ENCODE data around the gene EIF4ENIF1.
"Not testable (repeated sequence)": the region's sequence is repeated elsewhere in the genome, so short reads cannot be mapped to it uniquely, and the experiment has no call there.

Gene EIF4ENIF1, protein sequence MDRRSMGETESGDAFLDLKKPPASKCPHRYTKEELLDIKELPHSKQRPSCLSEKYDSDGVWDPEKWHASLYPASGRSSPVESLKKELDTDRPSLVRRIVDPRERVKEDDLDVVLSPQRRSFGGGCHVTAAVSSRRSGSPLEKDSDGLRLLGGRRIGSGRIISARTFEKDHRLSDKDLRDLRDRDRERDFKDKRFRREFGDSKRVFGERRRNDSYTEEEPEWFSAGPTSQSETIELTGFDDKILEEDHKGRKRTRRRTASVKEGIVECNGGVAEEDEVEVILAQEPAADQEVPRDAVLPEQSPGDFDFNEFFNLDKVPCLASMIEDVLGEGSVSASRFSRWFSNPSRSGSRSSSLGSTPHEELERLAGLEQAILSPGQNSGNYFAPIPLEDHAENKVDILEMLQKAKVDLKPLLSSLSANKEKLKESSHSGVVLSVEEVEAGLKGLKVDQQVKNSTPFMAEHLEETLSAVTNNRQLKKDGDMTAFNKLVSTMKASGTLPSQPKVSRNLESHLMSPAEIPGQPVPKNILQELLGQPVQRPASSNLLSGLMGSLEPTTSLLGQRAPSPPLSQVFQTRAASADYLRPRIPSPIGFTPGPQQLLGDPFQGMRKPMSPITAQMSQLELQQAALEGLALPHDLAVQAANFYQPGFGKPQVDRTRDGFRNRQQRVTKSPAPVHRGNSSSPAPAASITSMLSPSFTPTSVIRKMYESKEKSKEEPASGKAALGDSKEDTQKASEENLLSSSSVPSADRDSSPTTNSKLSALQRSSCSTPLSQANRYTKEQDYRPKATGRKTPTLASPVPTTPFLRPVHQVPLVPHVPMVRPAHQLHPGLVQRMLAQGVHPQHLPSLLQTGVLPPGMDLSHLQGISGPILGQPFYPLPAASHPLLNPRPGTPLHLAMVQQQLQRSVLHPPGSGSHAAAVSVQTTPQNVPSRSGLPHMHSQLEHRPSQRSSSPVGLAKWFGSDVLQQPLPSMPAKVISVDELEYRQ

DNA sequence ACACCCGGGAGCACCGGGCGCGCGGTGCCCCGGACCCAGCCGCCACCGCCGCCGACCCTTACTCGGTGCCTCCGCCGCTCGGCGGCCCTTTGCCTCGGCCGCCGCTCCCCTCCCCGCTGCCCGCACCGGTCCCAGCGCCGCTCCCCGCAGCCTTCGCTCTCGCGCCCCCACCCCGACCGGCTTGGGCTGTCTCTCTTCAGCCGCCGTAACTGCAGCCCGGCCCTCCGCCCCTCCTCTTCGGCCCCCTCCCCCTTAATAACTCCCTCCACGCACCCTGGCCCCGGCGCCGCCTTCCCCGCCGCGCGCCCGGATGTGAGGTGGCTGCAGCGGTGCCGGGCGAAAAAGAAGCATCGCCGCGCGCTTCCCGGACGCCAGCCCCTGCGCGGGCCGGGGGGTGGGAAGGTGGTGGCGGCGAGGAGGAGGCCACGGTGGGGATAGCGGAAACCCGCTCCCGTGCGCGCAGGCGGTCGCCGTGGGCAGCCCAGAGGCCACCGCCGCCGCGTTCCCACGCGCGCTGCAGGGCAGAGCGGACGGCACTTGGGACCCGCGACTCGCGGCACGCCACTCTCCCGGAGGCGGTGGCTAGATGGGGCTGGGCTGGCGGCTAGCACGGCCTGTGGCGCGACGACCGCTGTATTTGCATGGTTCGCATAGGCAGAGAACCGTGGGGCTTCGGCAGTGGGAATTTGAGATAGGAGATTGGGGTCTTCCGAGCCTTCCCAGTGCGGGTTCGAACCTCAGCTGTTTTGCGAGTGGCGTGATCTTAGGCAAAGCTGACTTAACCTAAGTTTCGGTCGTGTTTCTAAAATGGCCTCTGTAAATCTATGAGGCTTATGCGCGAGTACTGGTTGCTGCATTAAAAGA is at the start of gene EIF4ENIF1:
Gene EIF4ENIF1, minus strand, starts transcription at position 211 of the 864 bp plus-strand sequence. CDS start 1,124 bp downstream, outside the sequence.
- DNase-seq (ENCODE audit: low read depth in 2 of 2): peak; percentile 76 to 83

DNA sequence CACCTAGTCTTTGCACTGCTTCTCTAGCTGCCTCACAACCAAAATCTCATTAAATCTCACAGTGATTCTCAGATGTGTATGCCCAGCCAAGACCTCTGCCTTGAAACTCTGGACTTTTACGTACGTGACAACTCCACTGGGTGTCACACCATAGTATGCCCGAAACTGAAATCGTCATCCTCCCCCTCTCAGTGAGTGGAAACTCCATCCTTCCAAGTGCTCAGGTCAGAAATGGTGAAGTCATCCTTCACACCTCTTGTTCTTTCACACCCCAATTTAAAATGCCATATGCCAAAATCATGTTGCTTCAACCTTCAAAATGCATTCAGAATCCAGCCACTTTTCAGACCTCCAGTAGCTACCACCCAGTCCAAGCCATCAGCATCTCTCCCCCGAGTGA is 49.2 kb upstream of the EIF4ENIF1 start:
- DNase-seq (ENCODE audit: low read depth in 2 of 2): no peak

DNA sequence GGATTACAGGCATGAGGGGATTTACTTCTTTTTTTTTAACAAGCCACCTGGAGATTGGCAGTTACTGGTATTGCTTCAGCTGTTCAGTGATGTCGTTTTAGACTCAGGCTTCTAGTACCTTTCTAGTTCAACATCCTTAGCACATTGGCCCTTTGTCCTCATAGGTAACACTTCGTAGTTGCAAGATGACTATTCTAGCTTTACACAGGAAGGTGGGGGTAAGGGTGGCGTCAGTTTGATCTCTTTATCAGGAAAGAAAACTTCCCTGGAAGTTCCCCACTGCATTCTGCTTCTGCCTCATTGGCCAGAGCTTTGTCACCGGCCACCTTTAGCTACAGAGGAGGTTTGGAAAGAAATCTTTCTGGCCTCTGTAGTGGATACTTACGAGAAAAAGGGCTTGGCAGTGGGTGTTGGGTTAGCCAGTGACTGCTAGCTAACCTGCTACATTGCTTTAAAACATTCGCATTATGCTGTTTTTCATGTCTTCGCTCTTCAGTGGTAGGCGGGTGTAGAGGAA is 47.4 kb upstream of the EIF4ENIF1 start:
- DNase-seq (ENCODE audit: low read depth in 2 of 2): no peak

DNA sequence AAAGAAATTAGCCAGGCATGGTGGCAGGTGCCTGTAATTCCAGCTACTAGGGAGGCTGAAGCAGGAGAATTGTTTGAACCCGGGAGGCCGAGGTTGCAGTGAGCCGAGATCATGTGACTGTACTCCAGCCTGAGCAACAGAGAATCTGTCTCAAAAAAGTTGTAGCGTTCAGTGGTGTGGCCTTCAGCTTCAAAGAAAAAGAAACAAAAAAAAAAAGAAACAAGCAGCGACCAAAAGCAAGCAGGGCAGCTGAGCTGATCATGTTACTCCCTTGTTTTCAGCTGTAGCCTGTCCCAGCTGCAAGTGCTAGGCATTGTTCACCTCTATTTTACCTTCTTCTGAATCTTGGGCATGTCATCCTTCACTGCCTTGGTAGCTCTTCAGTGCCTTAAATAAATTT is 43.7 kb upstream of the EIF4ENIF1 start:
- DNase-seq (ENCODE audit: low read depth in 2 of 2): no peak

DNA sequence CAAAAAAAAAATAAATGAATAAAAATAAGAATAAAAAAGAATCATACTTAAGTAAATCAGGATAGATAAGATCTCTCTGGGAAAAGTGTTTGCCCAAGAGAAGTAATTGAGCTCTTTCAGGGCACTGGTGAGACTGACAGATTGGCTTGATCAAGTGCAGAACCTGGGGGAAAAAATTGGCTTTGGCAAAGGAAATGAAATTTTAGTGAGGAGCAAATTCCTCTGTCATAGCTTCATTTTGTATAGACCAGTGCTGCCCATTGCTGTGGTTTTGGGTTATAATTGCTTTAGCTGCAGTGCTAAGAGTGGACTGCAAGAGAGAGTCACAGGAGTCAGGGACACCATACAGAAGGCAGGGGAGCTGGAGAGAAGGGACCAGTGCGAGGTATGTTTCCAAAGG is 42.4 kb upstream of the EIF4ENIF1 start:
- DNase-seq (ENCODE audit: low read depth in 2 of 2): no peak

DNA sequence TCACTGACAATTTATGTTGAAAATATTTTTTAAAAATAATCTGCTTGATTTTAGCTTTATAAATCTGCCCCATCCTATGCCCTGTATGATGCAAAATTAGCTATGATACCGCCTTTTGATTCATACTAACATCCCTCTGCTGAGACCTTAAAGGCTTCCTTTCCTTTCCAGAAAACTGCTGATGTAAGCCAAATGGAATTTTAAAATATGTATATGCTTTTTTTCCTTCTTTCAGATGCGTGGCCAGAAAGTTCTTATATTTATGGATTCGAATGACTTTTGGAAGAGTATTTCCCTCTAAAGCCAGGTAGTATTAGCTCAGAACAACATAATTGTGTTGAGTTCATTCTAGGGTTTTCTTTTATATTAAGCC is 41.2 kb upstream of the EIF4ENIF1 start:
- DNase-seq (ENCODE audit: low read depth in 2 of 2): no peak

DNA sequence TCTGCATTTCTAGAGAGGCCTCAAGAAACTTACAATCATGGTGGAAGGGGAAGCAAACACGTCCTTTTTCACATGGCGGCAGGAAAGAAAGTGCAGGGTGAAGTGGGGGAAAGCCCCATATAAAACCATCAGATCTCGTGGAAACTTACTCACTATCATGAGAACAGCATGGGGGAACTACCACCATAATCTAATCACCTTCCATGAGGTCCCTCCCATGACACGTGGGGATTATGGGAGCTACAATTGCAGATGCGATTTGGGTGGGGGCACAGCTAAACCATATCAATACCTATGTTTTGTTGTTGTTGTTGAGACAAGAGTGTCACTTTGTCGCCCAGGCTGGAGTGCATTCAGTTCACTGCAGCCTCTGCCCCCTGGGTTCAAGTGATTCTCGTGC is 36.6 kb upstream of the EIF4ENIF1 start:
- peak in 1 of 2 donors; percentile 13 for DNase-seq (ENCODE audit: low read depth in 2 of 2)

DNA sequence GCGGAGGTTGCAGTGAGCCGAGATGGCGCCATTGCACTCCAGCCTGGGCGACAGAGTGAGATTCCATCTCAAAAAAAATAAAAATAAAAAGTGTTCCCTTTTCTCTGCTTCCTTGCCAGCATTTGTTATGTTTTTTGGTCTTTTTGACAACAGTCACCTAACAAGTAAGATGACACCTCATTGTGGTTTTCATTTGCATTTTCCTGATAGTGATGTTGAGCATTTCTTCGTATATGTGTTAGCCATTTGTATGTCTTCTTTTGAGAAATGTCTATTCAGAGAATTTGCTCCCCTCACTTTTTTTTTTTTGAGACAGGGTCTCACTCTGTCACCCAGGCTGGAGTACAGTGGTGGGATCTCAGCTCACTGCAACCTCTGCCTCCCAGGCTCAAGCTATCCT is 34.5 kb upstream of the EIF4ENIF1 start:
- not testable (repeated sequence) for DNase-seq (ENCODE audit: low read depth in 2 of 2)

DNA sequence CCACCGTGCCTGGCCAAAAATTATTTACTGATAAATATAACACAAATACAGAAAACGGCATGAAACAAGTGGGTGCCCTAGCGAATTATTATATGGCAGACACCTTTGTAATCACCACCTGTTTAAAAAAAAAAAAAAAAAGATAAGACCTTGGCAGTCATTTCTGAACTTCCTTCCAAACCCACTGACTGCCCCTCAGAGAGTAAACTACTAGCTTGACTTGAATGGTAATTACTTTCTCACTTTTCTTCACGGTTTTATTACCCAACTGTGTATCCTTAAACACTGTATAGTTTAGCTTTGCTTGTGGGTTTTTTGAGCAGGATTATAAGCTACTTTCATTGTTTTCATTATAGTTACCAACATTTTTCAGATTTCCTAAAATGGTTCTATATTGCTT is 30.4 kb upstream of the EIF4ENIF1 start:
- DNase-seq (ENCODE audit: low read depth in 2 of 2): no peak

DNA sequence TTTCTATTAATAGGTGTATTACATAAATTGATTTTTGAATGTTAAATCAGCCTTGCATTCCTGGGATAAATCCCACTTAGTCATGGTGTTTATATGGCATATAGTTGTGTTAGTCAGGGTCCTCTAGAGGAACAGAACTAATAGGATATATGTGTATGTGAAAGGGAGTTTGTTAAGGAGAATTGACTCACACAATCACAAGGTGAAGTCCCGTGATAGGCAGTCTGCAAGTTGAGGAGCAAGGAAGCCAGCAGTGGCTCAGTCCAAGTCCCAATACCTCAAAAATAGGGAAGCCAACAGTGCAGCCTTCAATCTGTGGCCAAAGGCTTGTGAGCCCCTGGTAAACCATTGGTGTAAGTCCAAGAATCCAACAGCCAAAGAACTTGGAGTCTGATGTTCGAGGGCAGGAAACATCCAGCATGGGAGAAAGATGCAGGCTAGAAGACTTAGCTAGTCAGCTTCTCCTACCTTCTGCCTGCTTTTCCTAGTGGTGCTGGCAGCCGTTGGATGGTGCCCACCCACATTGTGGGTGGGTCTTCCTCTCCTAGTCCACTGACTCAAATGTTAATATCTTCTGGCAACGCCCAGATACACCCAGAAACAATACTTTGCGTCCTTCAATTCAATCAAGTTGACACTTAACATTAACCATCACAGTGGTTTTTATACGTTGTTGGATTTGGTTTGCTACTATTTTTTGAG is 19.6 kb upstream of the EIF4ENIF1 start:
- no peak for DNase-seq (ENCODE audit: low read depth in 2 of 2)

DNA sequence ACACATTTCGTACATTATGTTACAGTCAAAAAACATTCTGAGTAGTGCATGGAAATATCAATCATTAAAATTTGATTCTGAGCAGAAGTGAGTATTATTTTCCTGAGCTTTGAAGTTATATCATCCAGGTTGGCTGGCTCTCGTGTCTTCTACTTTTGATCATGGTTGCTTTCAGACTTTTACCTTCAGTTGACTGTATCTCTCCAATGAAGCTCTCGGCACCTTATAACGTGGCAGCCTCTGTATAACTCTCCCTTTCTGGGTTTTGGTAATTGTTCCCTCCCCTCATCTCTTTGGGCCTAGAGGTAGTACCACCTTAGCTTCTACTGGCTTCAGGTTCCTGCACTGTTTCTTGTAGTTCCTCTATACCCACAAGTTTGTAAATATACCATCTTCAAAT is 18.9 kb upstream of the EIF4ENIF1 start:
- no peak for DNase-seq (ENCODE audit: low read depth in 2 of 2)

DNA sequence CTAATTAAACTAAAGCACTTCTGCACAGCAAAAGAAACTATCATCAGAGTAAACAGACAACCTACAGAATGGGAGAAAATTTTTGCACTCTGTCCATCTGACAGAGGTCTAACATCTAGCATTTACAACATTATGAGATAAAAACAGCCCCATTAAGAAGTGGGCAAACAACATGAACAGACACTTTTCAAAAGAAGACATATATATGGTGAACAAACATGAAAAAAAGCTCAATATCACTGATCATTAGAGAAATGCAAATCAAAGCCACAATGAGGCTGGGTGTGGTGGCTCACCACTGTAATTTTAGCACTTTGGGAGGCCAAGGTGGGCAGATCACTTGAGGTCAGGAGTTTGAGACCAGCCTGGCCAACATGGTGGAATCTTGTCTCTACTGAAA is 17.9 kb upstream of the EIF4ENIF1 start:
- not testable (repeated sequence) for DNase-seq (ENCODE audit: low read depth in 2 of 2)

DNA sequence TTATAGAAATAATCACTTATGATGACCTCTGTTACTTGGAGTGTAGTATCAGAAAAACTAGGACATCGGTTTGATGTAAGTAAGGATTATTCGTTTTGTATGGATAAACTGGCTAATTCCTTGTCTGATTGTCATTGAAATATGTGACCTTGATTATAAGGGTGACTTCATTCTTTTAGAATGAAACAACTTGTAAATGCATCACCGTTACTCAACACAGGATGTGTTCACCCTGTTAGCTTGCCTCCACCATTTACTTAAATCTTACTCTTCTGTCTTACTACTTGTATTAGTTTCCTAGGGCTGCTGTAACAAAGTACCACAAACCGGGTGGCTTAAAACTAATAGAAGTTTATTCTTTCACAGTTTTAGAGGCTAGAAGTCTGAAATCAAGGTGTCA is 14.6 kb upstream of the EIF4ENIF1 start:
- DNase-seq (ENCODE audit: low read depth in 2 of 2): no peak

DNA sequence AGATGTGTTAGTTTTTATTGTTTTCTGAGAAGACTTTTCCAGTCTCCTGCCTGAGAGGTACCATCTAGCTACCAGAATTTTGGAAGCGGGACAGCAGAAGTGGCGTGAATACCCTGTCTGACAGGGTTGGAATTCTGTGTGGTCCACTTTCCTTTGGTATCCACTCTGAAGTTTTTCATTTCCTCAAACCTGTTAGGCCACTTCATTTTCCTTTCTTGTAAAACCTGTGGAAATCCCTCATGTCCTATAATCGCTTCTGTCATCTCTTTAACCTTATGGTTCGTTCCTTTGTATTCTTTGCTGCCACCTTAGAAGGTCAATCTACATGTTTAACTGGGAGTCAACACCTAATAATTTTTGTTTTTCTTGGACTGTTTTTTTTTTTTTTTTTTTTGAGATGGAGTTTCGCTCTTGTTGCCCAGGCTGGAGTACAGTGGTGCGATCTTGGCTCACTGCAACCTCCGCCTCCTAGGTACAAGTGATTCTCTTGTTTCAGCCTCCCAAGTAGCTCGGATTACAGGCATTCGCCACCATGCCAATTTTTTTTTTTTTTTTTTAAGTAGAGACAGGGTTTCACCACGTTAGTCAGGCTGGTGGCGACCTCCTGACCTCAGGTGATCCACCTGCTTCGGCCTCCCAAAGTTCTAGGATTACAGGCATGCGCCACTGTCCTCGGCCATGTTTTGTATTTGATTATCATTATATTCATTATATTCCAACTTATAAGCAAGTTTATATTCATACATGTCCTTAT is 13.7 kb upstream of the EIF4ENIF1 start:
- DNase-seq (ENCODE audit: low read depth in 2 of 2): no peak

DNA sequence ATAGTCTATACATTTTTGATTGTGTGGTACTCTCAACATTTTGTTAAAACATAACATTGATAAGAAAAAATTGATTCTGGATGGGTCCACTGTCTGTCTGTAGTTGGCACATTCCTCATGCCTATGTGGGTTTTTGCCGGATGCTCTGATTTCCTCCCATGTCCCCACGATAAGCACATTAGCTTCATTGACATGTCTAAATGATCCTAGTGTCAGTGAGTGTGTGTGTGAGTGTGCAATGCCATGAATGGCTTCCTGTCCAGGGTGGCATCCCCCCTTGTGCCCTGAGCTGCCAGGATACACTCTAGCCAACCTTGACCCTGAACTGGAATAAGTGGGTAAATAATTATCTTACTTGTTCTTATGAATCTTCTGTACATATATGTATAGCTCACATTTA is 12.1 kb upstream of the EIF4ENIF1 start:
- DNase-seq (ENCODE audit: low read depth in 2 of 2): no peak

DNA sequence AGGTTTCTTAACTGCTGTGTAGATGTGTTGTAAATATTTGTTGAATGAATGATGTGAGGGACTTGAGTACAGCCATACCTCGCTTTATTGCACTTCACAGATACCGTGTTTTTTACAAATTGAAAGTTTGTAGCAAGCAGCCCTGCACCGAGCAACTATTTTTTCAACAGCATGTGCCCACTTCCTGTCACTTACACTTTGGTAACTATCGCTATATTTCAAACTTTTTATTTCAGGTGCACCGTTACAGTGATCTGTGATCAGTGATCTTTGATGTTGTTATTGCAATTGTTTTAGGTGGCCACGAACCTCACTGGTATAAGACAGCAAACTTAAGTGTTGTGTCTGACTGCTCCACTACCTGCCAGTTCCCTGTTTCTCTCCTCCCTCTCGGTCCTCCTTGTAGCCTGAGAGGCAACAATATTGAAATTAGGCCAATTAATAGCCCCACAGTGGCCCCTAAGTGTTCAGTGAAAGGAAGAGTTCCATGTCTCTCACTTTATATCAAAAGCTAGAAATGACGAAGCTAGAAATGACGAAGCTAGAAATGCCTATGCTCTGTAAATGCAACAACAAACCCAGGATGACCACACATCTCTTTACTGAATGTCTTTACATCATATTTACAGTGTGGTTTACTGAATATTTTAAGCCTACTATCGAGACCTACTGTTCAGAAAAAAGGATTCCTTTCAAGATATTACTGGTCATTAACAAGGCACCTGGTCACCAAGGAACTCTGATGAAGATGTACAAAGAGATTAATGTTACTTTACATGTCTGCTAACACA is 7.7 kb upstream of the EIF4ENIF1 start:
- DNase-seq (ENCODE audit: low read depth in 2 of 2): no peak

DNA sequence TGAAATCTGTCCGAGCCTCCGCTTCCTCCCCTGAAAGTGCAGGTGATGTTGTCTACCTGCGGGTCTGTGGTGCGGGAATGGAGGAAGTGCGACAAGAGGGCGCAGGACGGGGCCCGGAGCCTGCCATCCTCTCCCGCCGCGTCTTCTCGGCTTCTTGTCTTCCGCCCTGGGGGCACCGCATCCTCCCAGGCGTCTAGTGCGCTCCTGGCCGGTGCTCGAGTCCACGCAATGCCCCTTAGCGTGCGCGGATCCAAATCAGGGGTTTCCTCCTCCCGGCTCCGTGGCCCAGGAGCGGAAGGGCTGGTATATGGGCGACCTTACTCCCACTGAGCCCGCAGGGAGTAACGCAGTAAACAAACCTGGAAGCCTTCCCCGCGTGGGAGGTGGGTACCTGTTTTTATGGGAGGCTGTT is 7.1 kb upstream of the EIF4ENIF1 start:
- DNase-seq (ENCODE audit: low read depth in 2 of 2): peak in 1 of 2 donors; percentile 32

DNA sequence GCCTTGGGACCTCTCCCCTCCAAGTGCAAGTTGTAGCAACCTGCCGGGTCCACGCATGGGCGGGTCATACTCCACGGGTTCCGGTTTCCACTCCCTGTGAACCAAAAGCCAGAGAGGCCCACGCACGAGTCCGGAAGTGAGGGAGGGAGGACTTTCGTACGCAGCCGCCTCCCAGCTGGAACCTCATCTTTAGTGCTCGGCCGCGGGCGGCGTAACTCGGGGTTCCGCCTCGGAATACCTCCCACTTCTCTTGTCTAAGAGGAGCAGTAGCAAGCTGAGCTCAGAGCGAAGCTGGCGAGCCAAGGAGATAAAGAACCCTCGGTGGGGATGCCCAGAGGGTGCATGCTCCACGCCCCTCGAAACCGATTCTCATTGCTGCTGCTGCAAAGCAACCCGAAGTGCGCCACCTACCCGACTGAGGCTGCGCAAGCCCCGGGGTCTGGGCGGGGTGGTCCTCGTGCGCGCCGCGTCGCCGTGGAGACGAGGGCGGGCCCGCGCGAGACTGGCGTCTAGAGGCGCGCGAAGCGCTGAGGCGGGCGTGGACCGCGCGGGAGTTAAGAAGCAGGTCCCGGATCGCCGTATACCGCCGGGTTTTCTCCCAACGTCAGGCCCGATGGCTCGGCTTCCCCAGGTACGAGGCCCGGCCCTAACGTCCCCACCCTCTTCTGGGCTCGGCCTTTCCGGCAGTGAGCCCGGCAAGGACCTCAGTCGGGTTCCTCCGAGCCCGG is 6.5 kb upstream of the EIF4ENIF1 start, which contains the start of gene SFI1:
Gene SFI1, plus strand, starts transcription at position 530 of the 728 bp plus-strand sequence. CDS start 11,749 bp downstream, outside the sequence.
- DNase-seq (ENCODE audit: low read depth in 2 of 2): peak; percentile 91 to 95
